NOMO-1 treated with DMSO at 0.1 percent for 48 hours (cell line): ENCODE measurements around the gene PHF14.
A peak's percentile ranks its signal among the peaks of the same experiment; 100 is the strongest.
"Not testable (repeated sequence)": the region's sequence is repeated elsewhere in the genome, so short reads cannot be mapped to it uniquely, and the experiment has no call there.

Experiments used
- DNase-seq: peaks from one replicate; lab custom pipeline; 2025; ENCODE audit not compliant: unreplicated experiment; lab: John Stamatoyannopoulos, UW

The PHF14 gene

GRCh38 chr7:10973061-10973941, at the start of gene PHF14:
Gene PHF14, plus strand, starts transcription at chr7:10973872. Its CDS starts 452 bp downstream, at chr7:10974324.
- peak; percentile 97 for DNase-seq

- DNase-seq: no peak
Measured at GRCh38 chr7:10924370-10924769, 49.3 kb upstream of the PHF14 start.

GRCh38 chr7:10928203-10928602, 45.5 kb upstream of the PHF14 start:
- DNase-seq: not testable (repeated sequence)

- DNase-seq: no peak
Measured at GRCh38 chr7:10930551-10930950, 43.1 kb upstream of the PHF14 start.

- no peak for DNase-seq
Measured at GRCh38 chr7:10931161-10931560, 42.5 kb upstream of the PHF14 start.

GRCh38 chr7:10934292-10934691, 39.4 kb upstream of the PHF14 start:
- DNase-seq: no peak

GRCh38 chr7:10939237-10939910, 34.3 kb upstream of the PHF14 start:
- DNase-seq: peak; percentile 50

GRCh38 chr7:10939911-10940703, 33.6 kb upstream of the PHF14 start:
- peak; percentile 94 for DNase-seq

- no peak for DNase-seq
Measured at GRCh38 chr7:10940704-10941355, 32.8 kb upstream of the PHF14 start.

- no peak for DNase-seq
Measured at GRCh38 chr7:10950494-10950893, 23.2 kb upstream of the PHF14 start.

GRCh38 chr7:10950974-10951578, 22.6 kb upstream of the PHF14 start:
- not testable (repeated sequence) for DNase-seq

- no peak for DNase-seq
Measured at GRCh38 chr7:10952588-10952987, 21.1 kb upstream of the PHF14 start.

- DNase-seq: not testable (repeated sequence)
Measured at GRCh38 chr7:10953078-10953750, 20.5 kb upstream of the PHF14 start.

GRCh38 chr7:10956528-10956927, 17.1 kb upstream of the PHF14 start:
- no peak for DNase-seq

GRCh38 chr7:10960242-10960641, 13.4 kb upstream of the PHF14 start:
- not testable (repeated sequence) for DNase-seq

GRCh38 chr7:10965016-10965415, 8.7 kb upstream of the PHF14 start:
- DNase-seq: not testable (repeated sequence)

GRCh38 chr7:10972174-10972573, 1.5 kb upstream of the PHF14 start:
- no peak for DNase-seq

- peak; percentile 16 for DNase-seq
Measured at GRCh38 chr7:10973942-10974911, 555 bp downstream of the PHF14 start.

- no peak for DNase-seq
Measured at GRCh38 chr7:10977113-10977512, 3.4 kb downstream of the PHF14 start.
